H1 (cell line): ENCODE data around the gene ALPI. TPM values are rescaled to one million over a fixed set of nuclear protein-coding genes. Genes with fewer than 3 reads are reported as not detected.

ENCODE experiments used
- CHD7 ChIP-seq: fragments of 300-600 bp; sonication (generic); IDR thresholded peaks from 2 replicates; pipeline ENCODE4 v1.7.1; 2012; ENCODE audit warnings: low read length, moderate library complexity, mild to moderate bottlenecking, inconsistent platforms; ENCODE audit not compliant: insufficient replicate concordance
- EZH2 ChIP-seq: fragments of 200-600 bp; sonication (generic); IDR thresholded peaks from 2 replicates; pipeline ENCODE4 v1.7.1; 2012; ENCODE audit warnings: low read depth, mild to moderate bottlenecking, moderate library complexity, low read length, inconsistent platforms; ENCODE audit not compliant: severe bottlenecking
- POLR2A ChIP-seq, 2 experiments: IDR thresholded peaks; 1 replicate in 1 of 2; 2 replicates in 1 of 2; pipeline ENCODE4 v1.6.1; 2011; ENCODE audit warnings: low read depth in 2 of 2, low read length in 2 of 2, mild to moderate bottlenecking in 2 of 2; ENCODE audit errors: control extremely low read depth in 1 of 2
- SIN3A ChIP-seq, 2 experiments: IDR thresholded peaks in 1 of 2; conservative IDR thresholded peaks in 1 of 2; 2 replicates each; pipeline ENCODE4 v1.6.1; 2011 to 2012; ENCODE audit warnings: low read length in 2 of 2, improper control_type of control experiment in 1 of 2, low read depth in 1 of 2, mild to moderate bottlenecking in 1 of 2
- TCF12 ChIP-seq: IDR thresholded peaks from 2 replicates; pipeline ENCODE4 v1.6.1; 2011; ENCODE audit warnings: low read depth, mild to moderate bottlenecking, low read length
- polyA plus RNA-seq, 7 experiments: library from polyadenylated mRNA; depleted of rRNA in 3 of 7; stranded (reverse) in 5 of 7; unstranded in 2 of 7; fragments of >200 nt in 5 of 7; fragments of 200-250 nt in 2 of 7; gene quantifications; 1 replicate in 5 of 7; 2 replicates in 1 of 7; 4 replicates in 1 of 7; pipeline versions ENCODE4 v1.2.1 to v1.2.3, GENCODE V29; 2011 to 2013; ENCODE audit warnings: missing spikeins in 2 of 7, mixed read lengths in 2 of 7
- total RNA-seq: library from RNA; stranded (reverse); fragmentation: NEBNext Ultra II Directional; extraction: Animal tissue kit (Norgen Biotek cat#: 25700); gene quantifications from 2 replicates; pipeline ENCODE4 v1.2.1, GENCODE V29; 2021

The ALPI gene
- total and polyA plus RNA-seq, 2 of the 8 experiments (the other 6 are each of a cell fraction or from before 2014, with no cell fraction given), result not detected

- TF ChIP-seq CHD7 (no peak), SIN3A (conservative IDR thresholded peaks at IDR 0.05 in 1 of 2, IDR thresholded peaks at IDR 0.05 in 1 of 2; ENCODE audit: low read depth in 1 of 2, low read length in 2 of 2) (no peak), TCF12 (no peak), EZH2 (no peak), POLR2A (IDR thresholded peaks at IDR 0.05; ENCODE audit: control extremely low read depth in 1 of 2, low read depth in 2 of 2, low read length in 2 of 2) (no peak)
These were observed 8.8 kb upstream of the ALPI start (continued) for GRCh38 chr2:232447091-232447620.
